ENCODE results near the gene DPEP2NB.

DNA sequence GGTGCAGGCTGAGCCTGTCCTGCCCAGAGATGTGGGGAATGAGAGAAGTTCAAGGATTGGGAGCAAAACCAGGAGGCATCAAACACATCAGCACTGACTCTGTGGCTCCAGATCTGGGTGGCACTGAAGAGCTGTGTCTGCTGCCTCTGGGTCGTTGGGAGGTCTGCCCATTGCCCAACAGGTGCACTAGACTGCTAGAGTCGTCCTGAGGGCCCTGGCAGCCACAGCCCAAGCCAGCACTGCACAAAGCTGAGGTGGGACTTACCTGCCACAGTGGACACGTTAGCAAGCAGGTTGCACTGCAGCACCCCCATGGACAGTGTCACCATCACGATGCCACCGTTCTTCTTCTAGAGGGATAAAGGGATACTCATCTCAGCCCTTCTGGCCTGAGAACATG is 38.7 kb downstream of the DPEP2NB start:
- TF ChIP-seq, protein P1, sequence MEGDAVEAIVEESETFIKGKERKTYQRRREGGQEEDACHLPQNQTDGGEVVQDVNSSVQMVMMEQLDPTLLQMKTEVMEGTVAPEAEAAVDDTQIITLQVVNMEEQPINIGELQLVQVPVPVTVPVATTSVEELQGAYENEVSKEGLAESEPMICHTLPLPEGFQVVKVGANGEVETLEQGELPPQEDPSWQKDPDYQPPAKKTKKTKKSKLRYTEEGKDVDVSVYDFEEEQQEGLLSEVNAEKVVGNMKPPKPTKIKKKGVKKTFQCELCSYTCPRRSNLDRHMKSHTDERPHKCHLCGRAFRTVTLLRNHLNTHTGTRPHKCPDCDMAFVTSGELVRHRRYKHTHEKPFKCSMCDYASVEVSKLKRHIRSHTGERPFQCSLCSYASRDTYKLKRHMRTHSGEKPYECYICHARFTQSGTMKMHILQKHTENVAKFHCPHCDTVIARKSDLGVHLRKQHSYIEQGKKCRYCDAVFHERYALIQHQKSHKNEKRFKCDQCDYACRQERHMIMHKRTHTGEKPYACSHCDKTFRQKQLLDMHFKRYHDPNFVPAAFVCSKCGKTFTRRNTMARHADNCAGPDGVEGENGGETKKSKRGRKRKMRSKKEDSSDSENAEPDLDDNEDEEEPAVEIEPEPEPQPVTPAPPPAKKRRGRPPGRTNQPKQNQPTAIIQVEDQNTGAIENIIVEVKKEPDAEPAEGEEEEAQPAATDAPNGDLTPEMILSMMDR (IDR thresholded peaks at IDR 0.05) = no peak
- TF ChIP-seq POLR2A (IDR thresholded peaks at IDR 0.05) = no peak

All from upper lobe of left lung (tissue), 4 donors.